ENCODE results near the gene PACSIN2. TPM values are rescaled to one million over a fixed set of nuclear protein-coding genes. Genes with fewer than 3 reads are reported as not detected.

PACSIN2 gene
- total RNA-seq, 4 donors from 2014 or later = 75.4 to 90.1 (median 87.9) TPM

- H3K4me1 ChIP-seq = peaks cover 4 to 17% of the 10 kb centered on the region in 2 donors
- no peak for DNase-seq
- peaks cover 12 to 21% of the 10 kb centered on the region in 2 donors for H3K36me3 ChIP-seq
- no peaks in the 10 kb centered on the region for H3K27me3 ChIP-seq
- TF ChIP-seq POLR2A (IDR thresholded peaks at IDR 0.05) = no peak
- TF ChIP-seq CTCF (IDR thresholded peaks at IDR 0.05) = no peak
- intact Hi-C loops (cut with DNase I) = no loop called here
- no peak overlapping the region for H3K27ac ChIP-seq
- no peak overlapping the region for H3K4me3 ChIP-seq (replicated peaks in 1 of 3)
- H3K9me3 ChIP-seq = no peaks in the 10 kb centered on the region
- 89 to 93% methylated on average over 24 to 25 of the region's 25 CpGs for WGBS, 2 donors
Observed at GRCh38 chr22:42893371-42894150, 121.4 kb downstream of the PACSIN2 start.

- H3K27ac ChIP-seq = no peak overlapping the region
- H3K36me3 ChIP-seq = peaks cover 15 to 29% of the 10 kb centered on the region in 2 donors
- intact Hi-C loops (cut with DNase I) = no loop called here
- H3K4me1 ChIP-seq = peaks cover 4 to 17% of the 10 kb centered on the region in 2 donors
- WGBS, 2 donors = 86% methylated on average over 8 to 9 of the region's 10 CpGs
- H3K9me3 ChIP-seq = no peaks in the 10 kb centered on the region
- H3K27me3 ChIP-seq = no peaks in the 10 kb centered on the region
- no peak for DNase-seq
- TF ChIP-seq CTCF (IDR thresholded peaks at IDR 0.05) (no peak), POLR2A (IDR thresholded peaks at IDR 0.05) (no peak)
- H3K4me3 ChIP-seq (replicated peaks in 1 of 3) = no peak overlapping the region
Observed at GRCh38 chr22:42892571-42893316, 122.2 kb downstream of the PACSIN2 start.

- intact Hi-C loops (cut with DNase I) = no loop called here
- Histone ChIP-seq H3K4me1 (peaks cover 4 to 17% of the 10 kb centered on the region in 2 donors), H3K27me3 (no peaks in the 10 kb centered on the region), H3K4me3 (replicated peaks in 1 of 3) (no peak overlapping the region), H3K36me3 (peaks cover 15 to 29% of the 10 kb centered on the region in 2 donors), H3K9me3 (no peaks in the 10 kb centered on the region), H3K27ac (no peak overlapping the region)
- TF ChIP-seq POLR2A (IDR thresholded peaks at IDR 0.05) (no peak), CTCF (IDR thresholded peaks at IDR 0.05) (no peak)
- WGBS, 2 donors = 80 to 89% methylated on average over 9 of the region's 9 CpGs
- no peak for DNase-seq
Observed at GRCh38 chr22:42892156-42892555, 122.8 kb downstream of the PACSIN2 start.

- peaks cover 20 to 29% of the 10 kb centered on the region in 2 donors for H3K36me3 ChIP-seq
Observed at GRCh38 chr22:42891696-42892095, 123.3 kb downstream of the PACSIN2 start.

More at GRCh38 chr22:42891696-42892095, 123.3 kb downstream of the PACSIN2 start:
- H3K27me3 ChIP-seq = no peaks in the 10 kb centered on the region
- no peaks in the 10 kb centered on the region for H3K9me3 ChIP-seq
- H3K4me1 ChIP-seq = peaks cover 4 to 17% of the 10 kb centered on the region in 2 donors
- WGBS, 2 donors = 94 to 100% methylated on average over 3 of the region's 3 CpGs
- DNase-seq = no peak
- no peak overlapping the region for H3K4me3 ChIP-seq (replicated peaks in 1 of 3)
- no peak overlapping the region for H3K27ac ChIP-seq
- intact Hi-C loops (cut with DNase I) = no loop called here
- TF ChIP-seq CTCF (IDR thresholded peaks at IDR 0.05) = no peak
- TF ChIP-seq POLR2A (IDR thresholded peaks at IDR 0.05) = no peak

Data from thyroid gland (tissue), 4 donors.